ENCODE measurements around the gene CTIF.
"Not testable (repeated sequence)": the region's sequence is repeated elsewhere in the genome, so short reads cannot be mapped to it uniquely, and the experiment has no call there.

The CTIF gene

DNA sequence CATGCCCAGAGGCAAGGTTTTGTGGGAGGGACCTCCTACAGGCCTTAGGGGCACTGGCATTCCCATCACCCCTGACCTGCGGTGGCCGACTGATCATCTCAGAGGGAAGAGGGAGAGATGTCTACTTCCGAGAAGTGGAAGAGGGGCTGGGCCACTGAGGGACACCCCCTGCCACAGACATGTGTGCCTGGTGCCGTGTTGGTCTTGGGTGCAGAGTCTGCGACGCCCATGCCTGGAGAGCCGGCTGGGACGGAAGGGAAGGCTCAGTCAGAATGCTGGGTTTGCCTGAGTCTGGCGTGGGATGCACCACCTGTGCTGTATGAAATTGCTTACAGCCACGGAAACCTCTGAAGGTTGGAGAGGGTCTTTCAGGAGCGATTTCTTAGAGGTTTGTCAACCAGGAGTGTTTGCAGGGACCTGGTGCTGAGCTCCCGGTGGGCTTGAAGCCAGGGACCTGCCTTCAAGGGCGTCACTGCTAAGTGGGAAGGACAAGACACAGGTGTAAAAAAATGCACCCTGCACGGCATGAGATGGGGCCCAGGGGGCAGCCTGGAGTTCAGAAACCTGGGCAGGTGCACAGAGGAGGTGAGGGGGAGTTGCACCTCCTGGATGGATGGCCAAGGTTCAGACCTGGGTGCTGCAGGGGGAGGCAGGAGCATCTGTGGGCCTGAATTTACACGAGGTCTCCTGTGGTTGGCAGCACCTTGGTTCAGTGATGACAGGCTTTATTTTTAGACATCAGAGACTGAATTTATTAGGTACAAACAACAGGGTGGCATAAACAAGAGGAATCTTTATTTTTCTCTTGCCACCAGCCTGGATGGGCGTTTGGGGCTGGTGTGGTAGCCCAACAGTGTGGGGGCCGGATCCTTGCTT lies 100.3 kb downstream of the CTIF start:
- in situ Hi-C loops (cut with MboI; ENCODE audit: low sequenced_read_pairs) = no loop called here

DNA sequence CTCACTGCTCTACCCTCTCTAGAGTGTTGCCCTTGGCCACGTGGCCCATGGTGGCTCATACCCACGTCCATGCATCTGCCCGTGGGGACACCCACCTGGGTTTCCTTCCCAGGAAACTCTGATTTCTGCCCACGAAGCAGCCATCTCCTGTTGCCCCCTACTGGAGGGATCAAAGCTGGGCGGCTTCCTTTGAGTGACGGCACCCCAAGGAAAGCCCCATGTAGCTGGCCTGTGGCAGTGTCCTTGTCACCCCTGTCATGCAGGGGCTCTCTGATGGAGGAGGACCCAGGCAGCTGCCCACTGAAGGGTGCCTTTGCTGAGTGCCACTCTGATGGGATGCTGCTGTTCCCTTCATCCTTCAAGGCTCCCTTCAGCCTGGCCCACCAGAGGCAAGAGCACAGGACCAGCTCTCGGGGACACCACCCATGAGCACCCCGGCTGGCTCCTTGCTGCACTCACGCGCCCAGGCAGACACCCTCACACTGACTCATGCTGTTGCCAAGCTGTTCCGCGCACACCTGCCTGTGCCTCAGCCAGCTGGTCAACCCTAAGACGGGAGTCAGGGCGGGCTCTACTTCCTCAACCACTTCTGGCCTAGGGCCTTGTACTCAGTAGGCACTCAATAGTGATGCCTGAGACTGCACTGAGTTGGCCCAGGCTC lies 101.1 kb downstream of the CTIF start:
- in situ Hi-C loops (cut with MboI; ENCODE audit: low sequenced_read_pairs) = no loop called here

DNA sequence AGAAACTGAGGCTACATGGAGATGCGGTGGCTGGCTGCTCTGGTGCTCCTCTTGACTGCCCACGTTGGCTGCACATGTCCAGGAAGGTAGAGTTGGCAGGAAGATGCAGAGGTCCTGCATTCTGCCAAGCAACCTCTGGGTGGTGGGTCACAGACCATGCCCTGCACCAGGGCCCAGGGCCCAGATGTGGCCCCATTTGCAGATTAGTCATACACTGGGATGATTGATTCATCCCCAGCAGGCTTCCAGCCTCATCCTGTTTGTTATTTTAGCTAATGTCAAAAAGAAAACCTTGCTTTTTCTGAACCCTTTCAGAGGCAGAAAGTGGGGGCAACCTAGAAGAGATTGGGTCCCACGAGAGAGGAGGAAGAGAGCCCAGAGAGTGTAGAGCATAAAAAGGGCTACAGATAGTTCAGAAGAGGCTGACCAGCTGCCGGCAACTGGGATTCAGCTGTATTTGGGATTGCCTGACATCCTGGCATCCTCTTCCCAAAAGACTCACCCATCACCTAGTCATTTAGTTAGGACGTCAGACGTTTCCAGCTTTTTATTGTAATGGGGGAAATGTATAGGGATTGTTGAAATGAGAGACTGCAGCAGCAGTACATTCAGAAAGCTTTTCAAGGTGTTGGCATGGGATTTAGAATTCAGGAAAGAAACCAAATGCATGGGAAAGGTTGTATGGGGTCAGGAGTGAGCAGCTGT lies 101.9 kb downstream of the CTIF start:
- in situ Hi-C loops (cut with MboI; ENCODE audit: low sequenced_read_pairs) = no loop called here

DNA sequence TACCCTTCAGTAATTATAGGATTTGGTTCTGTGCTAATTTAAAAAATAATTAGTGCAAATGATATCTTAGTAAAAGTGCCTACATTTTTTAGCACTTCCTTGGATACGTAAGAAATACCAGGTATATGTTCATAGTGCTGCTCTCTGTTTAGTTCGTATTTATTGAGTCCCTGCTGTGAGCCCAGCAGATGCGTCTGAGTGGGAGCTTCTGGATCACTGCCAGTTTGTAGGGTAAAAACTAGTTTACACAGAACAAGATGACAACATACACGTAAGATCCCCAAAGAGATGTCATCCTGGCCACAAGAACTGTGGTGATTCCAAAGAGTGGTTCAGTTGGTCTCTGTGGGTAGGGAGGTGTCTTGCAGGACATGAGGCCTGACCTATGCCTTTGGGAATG lies 103.2 kb downstream of the CTIF start:
- in situ Hi-C loops (cut with MboI; ENCODE audit: low sequenced_read_pairs) = no loop called here

GRCh38 chr18:48642503-48642902 lies 103.7 kb downstream of the CTIF start:
- in situ Hi-C loops (cut with MboI; ENCODE audit: low sequenced_read_pairs) = no loop called here

DNA sequence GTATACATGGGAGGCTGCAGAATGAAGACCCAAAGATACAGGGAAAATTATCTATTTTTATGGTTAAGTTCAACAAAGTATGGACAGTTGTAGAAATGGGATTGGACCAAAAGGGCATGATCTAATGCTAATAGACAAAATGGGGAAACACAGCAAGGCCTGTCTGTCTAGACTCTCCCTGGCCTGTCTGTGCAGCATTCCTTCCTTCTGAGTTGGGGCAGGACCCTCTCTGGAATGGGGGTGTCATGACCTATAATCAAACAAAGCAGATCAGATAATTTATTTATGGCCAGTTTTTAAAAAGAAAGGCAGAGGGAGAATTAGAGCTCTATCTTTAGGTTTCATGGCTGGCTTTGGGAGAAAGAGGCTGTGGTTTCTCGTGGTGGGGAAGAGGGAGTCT lies 104.4 kb downstream of the CTIF start:
- in situ Hi-C loops (cut with MboI; ENCODE audit: low sequenced_read_pairs) = no loop called here

- in situ Hi-C loops (cut with MboI; ENCODE audit: low sequenced_read_pairs) = no loop called here
Observed at GRCh38 chr18:48644029-48644428, 105.2 kb downstream of the CTIF start.

DNA sequence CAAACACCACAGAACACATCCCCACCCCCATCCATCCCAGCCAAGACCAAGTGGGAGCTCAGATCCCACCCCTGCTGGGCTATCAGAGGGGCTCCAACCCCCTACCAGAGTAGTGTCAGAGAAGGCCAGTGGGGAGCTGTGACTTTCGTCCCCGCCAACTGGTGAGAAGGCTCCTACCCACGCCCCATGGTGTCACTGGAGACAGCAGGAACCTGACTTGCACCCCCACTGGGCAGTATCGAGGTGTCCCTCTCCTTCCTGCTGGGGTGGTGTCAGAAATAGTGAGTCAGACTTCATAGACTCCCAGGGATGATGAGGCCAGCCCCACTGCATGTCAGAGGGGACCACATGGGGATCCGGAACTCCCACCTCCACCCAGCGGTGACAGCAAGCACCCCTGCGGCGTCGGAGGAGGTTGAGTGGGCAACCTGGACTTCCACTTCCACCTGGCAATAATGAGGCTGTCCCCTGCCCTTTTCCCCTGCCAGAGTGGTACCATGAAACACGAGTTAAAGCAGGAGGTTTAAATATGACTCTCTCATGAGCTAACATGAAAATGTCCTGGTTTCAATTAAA lies 106.7 kb downstream of the CTIF start:
- in situ Hi-C loops (cut with MboI; ENCODE audit: low sequenced_read_pairs) = no loop called here

DNA sequence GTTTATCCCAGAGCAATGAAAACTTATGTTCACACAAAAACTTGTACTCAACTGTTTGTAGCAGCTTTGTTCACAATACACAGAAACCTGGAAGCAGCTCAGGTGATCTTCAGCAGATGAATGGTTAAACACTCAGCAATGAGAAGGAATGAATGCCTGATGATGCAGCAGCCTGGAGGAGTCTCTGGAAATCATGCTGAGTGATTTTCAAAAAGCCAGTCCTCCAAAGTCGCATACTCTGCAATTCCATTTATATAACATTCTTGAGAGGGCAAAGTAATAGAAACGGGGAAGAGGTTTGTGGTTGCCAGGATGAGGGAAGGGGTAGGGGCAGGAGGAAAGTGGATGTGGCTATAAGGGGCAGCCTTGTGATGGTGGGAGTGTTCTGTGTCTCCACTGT lies 108.1 kb downstream of the CTIF start:
- in situ Hi-C loops (cut with MboI; ENCODE audit: low sequenced_read_pairs) = no loop called here

GRCh38 chr18:48649231-48649630 lies 110.4 kb downstream of the CTIF start:
- in situ Hi-C loops (cut with MboI; ENCODE audit: low sequenced_read_pairs) = no loop called here

- in situ Hi-C loops (cut with MboI; ENCODE audit: low sequenced_read_pairs) = not testable (repeated sequence)
Observed at GRCh38 chr18:48654591-48654990, 115.8 kb downstream of the CTIF start.

DNA sequence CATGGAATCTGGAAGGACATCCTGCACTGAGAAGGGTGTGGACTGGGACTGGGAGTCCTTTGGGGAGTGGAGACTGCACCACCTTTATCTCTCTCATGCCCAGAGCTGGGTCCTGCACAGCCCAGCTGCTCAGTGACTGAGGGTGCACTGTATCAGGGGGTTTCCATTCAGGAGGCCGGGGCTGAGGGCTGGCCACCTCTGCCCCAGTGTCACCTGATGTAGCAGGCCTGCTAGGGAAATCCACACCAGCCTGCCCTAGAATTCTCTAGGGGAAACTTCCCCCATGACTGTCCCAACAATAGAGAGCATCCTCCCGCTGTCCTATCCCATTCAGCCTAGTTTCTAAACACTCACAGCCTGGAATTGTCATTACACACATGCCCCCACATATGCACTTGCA lies 116.7 kb downstream of the CTIF start:
- in situ Hi-C loops (cut with MboI; ENCODE audit: low sequenced_read_pairs) = no loop called here

- in situ Hi-C loops (cut with MboI; ENCODE audit: low sequenced_read_pairs) = no loop called here
Observed at GRCh38 chr18:48656176-48656575, 117.3 kb downstream of the CTIF start.

DNA sequence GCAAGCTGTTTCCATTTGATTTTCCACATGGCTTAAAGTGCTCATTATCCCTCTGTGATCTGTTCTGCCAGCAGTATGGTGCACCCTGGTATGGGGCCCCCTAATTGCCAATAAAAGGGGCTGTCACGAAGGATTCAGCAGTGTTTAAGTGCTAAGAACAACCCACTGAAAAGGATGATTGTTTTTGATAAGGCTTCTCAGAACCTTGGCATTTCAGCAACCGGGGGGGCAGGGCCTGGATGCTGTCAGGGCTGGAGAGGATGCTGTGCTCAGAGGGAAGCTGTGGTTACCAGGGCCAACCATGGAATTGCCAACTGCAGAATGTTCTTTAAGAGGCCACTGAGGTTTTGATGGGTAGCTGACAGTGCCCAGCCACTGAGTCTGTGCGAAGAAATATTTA lies 117.8 kb downstream of the CTIF start:
- in situ Hi-C loops (cut with MboI; ENCODE audit: low sequenced_read_pairs) = no loop called here

DNA sequence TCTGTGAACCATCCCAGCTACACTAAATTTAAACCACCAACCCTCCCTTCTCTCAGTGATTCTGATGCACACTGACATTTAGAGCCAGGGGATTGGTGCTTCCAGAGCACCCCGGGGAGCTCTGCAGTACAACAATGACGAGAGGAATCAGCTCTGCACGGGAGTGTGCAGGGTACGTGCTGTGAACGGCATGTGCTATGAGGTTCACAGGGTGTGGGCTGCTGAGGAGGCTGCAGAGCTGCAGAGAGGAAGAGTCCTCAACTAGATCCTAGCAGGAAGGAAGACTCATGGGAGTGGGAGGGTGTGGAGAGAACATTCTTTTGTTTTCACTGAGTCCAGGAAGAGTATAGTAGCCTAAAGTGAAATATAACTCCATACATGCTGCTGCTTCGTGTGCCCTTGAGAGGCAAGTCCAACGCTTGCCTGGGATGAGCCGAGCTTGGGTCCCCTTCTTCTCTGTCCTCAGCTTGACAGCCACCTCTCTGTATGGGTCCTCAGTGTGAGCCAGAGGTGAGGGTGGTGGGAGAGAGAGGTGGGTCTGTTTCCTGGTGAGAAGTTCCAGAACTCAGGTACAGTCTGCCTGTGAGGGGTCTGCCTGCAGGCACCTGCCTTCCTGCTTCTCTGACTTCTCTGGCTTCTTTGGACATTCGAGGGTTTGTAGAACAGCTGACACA lies 118.8 kb downstream of the CTIF start:
- in situ Hi-C loops (cut with MboI; ENCODE audit: low sequenced_read_pairs) = no loop called here

DNA sequence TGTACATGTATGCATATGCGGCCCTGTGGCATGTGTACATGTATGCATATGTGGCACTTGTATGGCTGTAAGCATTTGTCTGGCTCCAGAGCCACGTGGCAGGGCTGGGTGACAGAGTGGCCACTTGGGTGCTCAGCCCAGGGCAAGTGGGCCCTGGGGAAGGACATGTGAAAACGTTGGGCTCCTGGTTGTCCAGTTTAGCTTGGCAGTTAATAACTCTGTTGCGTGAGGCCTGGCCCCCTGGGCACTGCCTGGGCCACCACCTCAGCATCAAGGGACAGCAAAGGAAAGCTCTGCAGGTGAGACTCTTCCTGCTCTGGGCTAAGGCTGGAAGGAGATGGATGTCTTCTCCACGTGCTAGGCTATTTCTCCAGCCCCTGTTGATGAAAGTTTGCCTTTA lies 119.9 kb downstream of the CTIF start:
- in situ Hi-C loops (cut with MboI; ENCODE audit: low sequenced_read_pairs) = no loop called here

- in situ Hi-C loops (cut with MboI; ENCODE audit: low sequenced_read_pairs) = no loop called here
Observed at GRCh38 chr18:48659188-48660009, 120.6 kb downstream of the CTIF start.

- in situ Hi-C loops (cut with MboI; ENCODE audit: low sequenced_read_pairs) = no loop called here
Observed at GRCh38 chr18:48660346-48661228, 121.8 kb downstream of the CTIF start.

GRCh38 chr18:48661421-48661820 lies 122.6 kb downstream of the CTIF start:
- in situ Hi-C loops (cut with MboI; ENCODE audit: low sequenced_read_pairs) = no loop called here
